DND-41 (cell line): Measurements from ENCODE around the gene PAAF1.

Experiments
- ATAC-seq: fragments of 200-7000 bp; cut with Tn5 transposase; 3 replicates; pipeline ENCODE4 v1.9.1; 2021; ENCODE audit warnings: low read depth; ENCODE audit not compliant: insufficient read depth
- DNase-seq: peaks from one replicate; pipeline ENCODE4 v3.0.0-alpha.2; 2020
- H2AFZ ChIP-seq: 2 replicates; pipeline ENCODE4 v1.6.0; 2012; ENCODE audit warnings: low read depth, low read length
- H3K27ac ChIP-seq: 2 replicates; pipeline ENCODE4 v1.5.1; 2012; ENCODE audit warnings: low read length, inconsistent platforms
- H3K27me3 ChIP-seq: fragments of 200-600 bp; sonication (generic); 2 replicates; pipeline ENCODE4 v1.6.0; 2012; ENCODE audit warnings: low read length, mild to moderate bottlenecking, inconsistent platforms; ENCODE audit not compliant: insufficient read depth, poor library complexity
- H3K36me3 ChIP-seq: 2 replicates; pipeline ENCODE4 v1.5.1; 2012; ENCODE audit warnings: low read length, inconsistent platforms; ENCODE audit not compliant: insufficient read depth
- H3K4me1 ChIP-seq: 2 replicates; pipeline ENCODE4 v1.5.1; 2012; ENCODE audit warnings: mild to moderate bottlenecking, low read length; ENCODE audit not compliant: insufficient read depth
- H3K4me2 ChIP-seq: 2 replicates; pipeline ENCODE4 v1.6.0; 2012; ENCODE audit warnings: mild to moderate bottlenecking, moderate library complexity, low read length, inconsistent platforms; ENCODE audit not compliant: insufficient read depth
- H3K4me3 ChIP-seq, 2 experiments: fragments of 200-600 bp in 1 of 2; shearing (Covaris generic) in 1 of 2; 2 replicates each; pipeline ENCODE4 v1.5.1; 2012 to 2016; ENCODE audit warnings: inconsistent platforms in 2 of 2, low read length in 2 of 2, mild to moderate bottlenecking in 2 of 2, low read depth in 1 of 2, moderate library complexity in 1 of 2
- H3K79me2 ChIP-seq: 2 replicates; pipeline ENCODE4 v1.6.0; 2012; ENCODE audit warnings: low read length, inconsistent platforms; ENCODE audit not compliant: insufficient read depth
- H3K9ac ChIP-seq: 2 replicates; pipeline ENCODE4 v1.6.0; 2012; ENCODE audit warnings: low read depth, mild to moderate bottlenecking, inconsistent platforms, low read length, moderate library complexity
- H3K9me3 ChIP-seq: 2 replicates; pipeline ENCODE4 v1.5.1; 2012; ENCODE audit warnings: low read length, moderate library complexity, mild to moderate bottlenecking, inconsistent platforms; ENCODE audit not compliant: insufficient read depth, severe bottlenecking
- H4K20me1 ChIP-seq: 2 replicates; pipeline ENCODE4 v1.6.0; 2012; ENCODE audit warnings: low read length; ENCODE audit not compliant: insufficient read depth
- EZH2 ChIP-seq: IDR thresholded peaks from 3 replicates; pipeline ENCODE4 v1.6.1; 2012; ENCODE audit warnings: borderline replicate concordance, low read depth, mild to moderate bottlenecking, moderate library complexity, low read length, inconsistent platforms; ENCODE audit not compliant: severe bottlenecking
- TF ChIP-seq, protein P1 (sequence below): IDR thresholded peaks from 2 replicates; pipeline ENCODE4 v1.5.1; 2012; ENCODE audit warnings: borderline replicate concordance, low read length, moderate library complexity, mild to moderate bottlenecking; ENCODE audit not compliant: poor library complexity, severe bottlenecking; ENCODE audit errors: extremely low read depth

PAAF1 gene

DNA sequence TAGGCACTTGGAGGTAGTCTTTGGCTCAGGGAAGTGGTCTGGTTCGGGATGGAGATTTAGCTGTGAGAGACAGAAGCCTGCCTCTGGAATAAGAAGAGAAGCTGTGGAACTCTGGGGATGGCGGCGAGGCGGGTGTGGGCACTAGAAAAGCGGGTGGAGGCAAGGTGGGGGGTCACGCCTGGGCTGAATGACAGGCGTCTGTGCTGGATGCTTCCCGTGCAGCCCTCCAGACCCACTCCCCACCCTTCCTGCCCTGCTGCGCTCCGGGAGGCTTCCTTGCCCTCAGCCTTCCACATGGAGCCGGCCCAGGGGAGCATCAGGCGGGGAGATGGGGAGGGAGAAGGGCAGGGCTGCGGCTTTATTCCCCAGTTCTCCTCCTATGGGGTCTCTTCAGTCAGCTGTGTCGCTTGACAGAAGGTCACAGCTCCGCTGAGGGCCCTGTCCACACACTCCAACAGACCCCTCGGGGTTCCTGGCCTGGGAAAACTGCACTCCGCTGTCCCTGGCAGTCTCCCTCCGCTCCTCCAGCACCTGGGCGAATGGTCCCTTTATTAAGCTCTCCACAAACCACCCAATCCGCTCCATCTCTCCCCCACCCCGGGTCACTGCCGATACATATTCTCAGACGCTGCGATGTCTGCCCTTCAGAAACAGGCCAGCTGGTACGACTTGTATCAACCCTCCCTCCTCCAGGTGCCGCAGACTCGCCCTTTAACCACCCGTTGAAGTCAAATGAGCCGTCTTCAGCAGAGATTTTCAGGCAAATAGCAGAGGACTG, 80.3 kb downstream of the PAAF1 start:
- Histone ChIP-seq H3K27ac (no peak overlapping the region), H2AFZ (no peak overlapping the region), H3K27me3 (no peaks in the 10 kb centered on the region), H3K4me2 (no peak overlapping the region), H3K9ac (no peak overlapping the region), H4K20me1 (no peaks in the 10 kb centered on the region), H3K4me3 (no peak overlapping the region), H3K4me1 (no peaks in the 10 kb centered on the region), H3K79me2 (no peaks in the 10 kb centered on the region), H3K36me3 (no peaks in the 10 kb centered on the region), H3K9me3 (no peaks in the 10 kb centered on the region)
- DNase-seq, result no peak
- TF ChIP-seq EZH2, result no peak
- TF ChIP-seq, protein P1, sequence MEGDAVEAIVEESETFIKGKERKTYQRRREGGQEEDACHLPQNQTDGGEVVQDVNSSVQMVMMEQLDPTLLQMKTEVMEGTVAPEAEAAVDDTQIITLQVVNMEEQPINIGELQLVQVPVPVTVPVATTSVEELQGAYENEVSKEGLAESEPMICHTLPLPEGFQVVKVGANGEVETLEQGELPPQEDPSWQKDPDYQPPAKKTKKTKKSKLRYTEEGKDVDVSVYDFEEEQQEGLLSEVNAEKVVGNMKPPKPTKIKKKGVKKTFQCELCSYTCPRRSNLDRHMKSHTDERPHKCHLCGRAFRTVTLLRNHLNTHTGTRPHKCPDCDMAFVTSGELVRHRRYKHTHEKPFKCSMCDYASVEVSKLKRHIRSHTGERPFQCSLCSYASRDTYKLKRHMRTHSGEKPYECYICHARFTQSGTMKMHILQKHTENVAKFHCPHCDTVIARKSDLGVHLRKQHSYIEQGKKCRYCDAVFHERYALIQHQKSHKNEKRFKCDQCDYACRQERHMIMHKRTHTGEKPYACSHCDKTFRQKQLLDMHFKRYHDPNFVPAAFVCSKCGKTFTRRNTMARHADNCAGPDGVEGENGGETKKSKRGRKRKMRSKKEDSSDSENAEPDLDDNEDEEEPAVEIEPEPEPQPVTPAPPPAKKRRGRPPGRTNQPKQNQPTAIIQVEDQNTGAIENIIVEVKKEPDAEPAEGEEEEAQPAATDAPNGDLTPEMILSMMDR, result no peak
- ATAC-seq, result no peak

DNA sequence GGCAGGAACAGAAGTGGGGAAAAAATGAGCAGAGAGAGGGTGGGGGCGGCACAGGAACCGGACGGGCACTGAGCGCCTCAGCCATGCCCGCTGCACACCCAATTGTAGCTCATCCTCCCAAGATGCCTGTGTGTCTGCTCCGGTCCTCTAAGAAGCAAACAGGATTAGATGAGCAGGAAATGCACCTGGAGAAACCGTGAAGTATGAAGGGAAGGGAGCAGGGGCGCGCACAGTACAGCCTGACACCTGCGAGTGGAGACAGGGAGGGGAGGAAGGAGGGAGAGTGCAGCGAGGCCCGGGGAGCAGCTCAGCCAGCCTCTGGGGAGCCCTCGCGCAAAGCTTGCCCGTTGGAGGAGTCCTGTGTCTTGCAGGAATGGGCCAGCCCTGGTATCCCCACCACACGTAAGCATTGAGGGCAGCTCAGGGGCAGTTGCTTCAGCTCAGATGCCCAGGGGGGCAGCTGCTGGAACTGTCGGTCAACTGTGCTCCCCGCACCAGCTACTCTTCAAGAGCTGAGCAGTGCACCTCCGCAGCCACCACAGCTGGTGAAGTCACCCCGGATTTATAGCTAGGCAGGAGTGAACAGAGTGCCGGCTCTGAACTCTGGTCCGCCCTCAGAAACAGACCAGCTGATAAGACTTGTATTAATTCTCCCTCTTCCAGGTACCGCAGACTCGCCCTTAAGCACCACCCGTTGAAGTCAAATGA, 81.0 kb downstream of the PAAF1 start:
- Histone ChIP-seq H3K4me3 (no peak overlapping the region), H3K36me3 (no peaks in the 10 kb centered on the region), H4K20me1 (no peaks in the 10 kb centered on the region), H3K27me3 (no peaks in the 10 kb centered on the region), H3K4me1 (no peaks in the 10 kb centered on the region), H2AFZ (no peak overlapping the region), H3K4me2 (no peak overlapping the region), H3K9me3 (no peaks in the 10 kb centered on the region), H3K27ac (no peak overlapping the region), H3K79me2 (no peaks in the 10 kb centered on the region), H3K9ac (no peak overlapping the region)
- TF ChIP-seq, protein P1, result no peak
- no peak for TF ChIP-seq EZH2
- ATAC-seq (no peak), DNase-seq (no peak)

DNA sequence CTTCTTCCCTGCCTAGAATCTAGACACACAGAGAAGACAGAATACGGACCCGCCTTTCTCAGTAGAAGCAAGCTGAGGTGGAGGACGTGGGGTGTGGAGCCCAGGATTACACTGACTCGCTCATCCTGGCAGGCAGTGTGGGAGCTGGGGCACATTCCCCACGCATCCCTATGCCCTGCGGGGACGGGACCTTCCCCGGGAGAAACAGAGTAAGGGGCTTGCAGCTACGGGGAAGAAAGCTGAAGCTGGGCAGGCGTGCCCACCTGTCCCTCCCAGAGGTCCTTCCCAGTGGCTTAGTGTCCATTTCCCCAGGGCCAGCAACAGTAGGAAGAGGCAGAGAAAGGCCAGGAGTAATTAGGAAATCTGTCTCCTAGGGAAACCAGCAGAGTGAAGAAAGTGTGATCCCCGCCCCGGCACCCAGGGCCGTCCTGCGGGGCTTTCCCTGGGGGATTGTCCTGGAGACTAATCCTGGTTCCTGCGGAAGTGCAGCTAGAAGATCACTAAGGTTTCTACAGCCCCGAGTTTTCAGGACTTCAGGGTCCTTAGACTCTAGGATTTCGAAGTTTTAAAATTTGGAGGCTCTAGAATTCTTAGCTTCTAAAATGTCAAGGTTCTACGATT, 81.8 kb downstream of the PAAF1 start:
- ATAC-seq, result no peak
- Histone ChIP-seq H3K79me2 (no peaks in the 10 kb centered on the region), H2AFZ (no peak overlapping the region)

More for the DNA sequence above, 81.8 kb downstream of the PAAF1 start:
- Histone ChIP-seq H3K4me1 (no peaks in the 10 kb centered on the region), H3K27ac (no peak overlapping the region), H3K36me3 (no peaks in the 10 kb centered on the region), H3K9me3 (no peaks in the 10 kb centered on the region), H3K9ac (no peak overlapping the region), H3K27me3 (no peaks in the 10 kb centered on the region), H3K4me3 (no peak overlapping the region), H3K4me2 (no peak overlapping the region), H4K20me1 (no peaks in the 10 kb centered on the region)
- no peak for DNase-seq
- TF ChIP-seq, protein P1, result no peak
- no peak for TF ChIP-seq EZH2
